PC-3 (cell line): Measurements from ENCODE around the gene ATG2A.

Experiments used
- CTCF ChIP-seq: fragments of 300-600 bp; sonication (generic); conservative IDR thresholded peaks from 2 replicates; pipeline ENCODE4 v1.5.1; 2017; ENCODE audit warnings: antibody characterized with exemption, low read depth, mild to moderate bottlenecking, low read length
- EZH2 ChIP-seq: fragments of 300-600 bp; sonication (generic); IDR thresholded peaks from one replicate; pipeline ENCODE4 v1.6.1; 2017; ENCODE audit warnings: antibody characterized with exemption, mild to moderate bottlenecking, low read length; ENCODE audit not compliant: unreplicated experiment
- EZH2phosphoT487 ChIP-seq: fragments of 300-600 bp; sonication (generic); IDR thresholded peaks from 2 replicates; pipeline ENCODE4 v1.6.1; 2018; ENCODE audit warnings: mild to moderate bottlenecking, antibody characterized with exemption, low read length, borderline replicate concordance

GRCh38 chr11:64918017-64918416 lies 1.0 kb upstream of the ATG2A start:
- peak; percentile 60 for TF ChIP-seq CTCF
- TF ChIP-seq EZH2 = no peak
- TF ChIP-seq EZH2phosphoT487 = no peak
